IPS-20b (cell line): ENCODE results near the gene TNFRSF18.

ENCODE experiments used
- H3K27ac ChIP-seq: one replicate; pipeline ENCODE4 v1.5.1; 2013; ENCODE audit warnings: low read length
- H3K27me3 ChIP-seq: 2 replicates; pipeline ENCODE4 v1.6.1; 2013; ENCODE audit warnings: mild to moderate bottlenecking, low read length, inconsistent platforms; ENCODE audit not compliant: insufficient read depth
- H3K36me3 ChIP-seq: 2 replicates; pipeline ENCODE4 v1.6.1; 2013; ENCODE audit warnings: low read depth, mild to moderate bottlenecking, inconsistent platforms, low read length, moderate library complexity; ENCODE audit not compliant: insufficient read depth
- H3K4me1 ChIP-seq: 2 replicates; pipeline ENCODE4 v1.6.1; 2013; ENCODE audit warnings: mild to moderate bottlenecking, control low read depth, inconsistent platforms, low read length, moderate library complexity; ENCODE audit not compliant: insufficient read depth
- H3K4me3 ChIP-seq: 2 replicates; pipeline ENCODE4 v1.5.1; 2013; ENCODE audit warnings: mild to moderate bottlenecking, low read length, inconsistent platforms
- H3K9ac ChIP-seq: 2 replicates; pipeline ENCODE4 v1.6.1; 2013; ENCODE audit warnings: low read depth, mild to moderate bottlenecking, inconsistent platforms, low read length, moderate library complexity
- H3K9me3 ChIP-seq: 2 replicates; pipeline ENCODE4 v1.6.1; 2013; ENCODE audit warnings: mild to moderate bottlenecking, low read depth, low read length, inconsistent platforms; ENCODE audit not compliant: insufficient read depth

Gene TNFRSF18

GRCh38 chr1:1245817-1246576, 39.6 kb upstream of the TNFRSF18 start:
- Histone ChIP-seq H3K4me3 (no peak overlapping the region), H3K9me3 (no peaks in the 10 kb centered on the region), H3K4me1 (no peaks in the 10 kb centered on the region), H3K9ac (no peak overlapping the region), H3K27ac (no peak overlapping the region), H3K27me3 (peaks cover 29% of the 10 kb centered on the region), H3K36me3 (no peaks in the 10 kb centered on the region)

GRCh38 chr1:1245178-1245816, 38.9 kb upstream of the TNFRSF18 start:
- Histone ChIP-seq H3K27ac (no peak overlapping the region), H3K9me3 (no peaks in the 10 kb centered on the region), H3K36me3 (no peaks in the 10 kb centered on the region), H3K4me3 (no peak overlapping the region), H3K9ac (no peak overlapping the region), H3K27me3 (peaks cover 29% of the 10 kb centered on the region), H3K4me1 (no peaks in the 10 kb centered on the region)

- Histone ChIP-seq H3K27ac (no peak overlapping the region), H3K4me1 (no peaks in the 10 kb centered on the region), H3K36me3 (no peaks in the 10 kb centered on the region), H3K9ac (no peak overlapping the region), H3K4me3 (no peak overlapping the region), H3K9me3 (no peaks in the 10 kb centered on the region), H3K27me3 (peaks cover 29% of the 10 kb centered on the region)
Measured at GRCh38 chr1:1244192-1244811, 37.9 kb upstream of the TNFRSF18 start.

GRCh38 chr1:1243807-1244191, 37.4 kb upstream of the TNFRSF18 start:
- H3K27me3 ChIP-seq: peaks cover 29% of the 10 kb centered on the region

GRCh38 chr1:1243266-1243660, 36.9 kb upstream of the TNFRSF18 start:
- Histone ChIP-seq H3K4me3 (no peak overlapping the region), H3K9ac (no peak overlapping the region), H3K27ac (no peak overlapping the region), H3K4me1 (no peaks in the 10 kb centered on the region), H3K36me3 (no peaks in the 10 kb centered on the region), H3K27me3 (peaks cover 29% of the 10 kb centered on the region), H3K9me3 (no peaks in the 10 kb centered on the region)

More at GRCh38 chr1:1243807-1244191, 37.4 kb upstream of the TNFRSF18 start:
- no peaks in the 10 kb centered on the region for H3K9me3 ChIP-seq
- no peak overlapping the region for H3K27ac ChIP-seq
- H3K36me3 ChIP-seq: no peaks in the 10 kb centered on the region
- H3K4me3 ChIP-seq: no peak overlapping the region
- no peak overlapping the region for H3K9ac ChIP-seq
- no peaks in the 10 kb centered on the region for H3K4me1 ChIP-seq

- Histone ChIP-seq H3K4me1 (no peaks in the 10 kb centered on the region), H3K27me3 (peaks cover 24% of the 10 kb centered on the region), H3K4me3 (no peak overlapping the region), H3K9ac (no peak overlapping the region), H3K27ac (no peak overlapping the region), H3K9me3 (no peaks in the 10 kb centered on the region), H3K36me3 (no peaks in the 10 kb centered on the region)
Measured at GRCh38 chr1:1242461-1243265, 36.3 kb upstream of the TNFRSF18 start.

GRCh38 chr1:1241588-1242219, 35.3 kb upstream of the TNFRSF18 start:
- Histone ChIP-seq H3K4me1 (no peaks in the 10 kb centered on the region), H3K4me3 (no peak overlapping the region), H3K36me3 (no peaks in the 10 kb centered on the region), H3K9ac (no peak overlapping the region), H3K27ac (no peak overlapping the region), H3K9me3 (no peaks in the 10 kb centered on the region), H3K27me3 (peaks cover 15% of the 10 kb centered on the region)

GRCh38 chr1:1240822-1241587, 34.6 kb upstream of the TNFRSF18 start:
- Histone ChIP-seq H3K4me1 (no peaks in the 10 kb centered on the region), H3K9ac (no peak overlapping the region), H3K27me3 (peaks cover 8% of the 10 kb centered on the region; the same call in 1 of the 2 replicates), H3K36me3 (no peaks in the 10 kb centered on the region), H3K9me3 (no peaks in the 10 kb centered on the region), H3K27ac (no peak overlapping the region), H3K4me3 (no peak overlapping the region)

GRCh38 chr1:1240348-1240732, 33.9 kb upstream of the TNFRSF18 start:
- Histone ChIP-seq H3K9ac (no peak overlapping the region), H3K4me3 (no peak overlapping the region), H3K27me3 (peaks cover 1% of the 10 kb centered on the region; the same call in 1 of the 2 replicates), H3K4me1 (no peaks in the 10 kb centered on the region), H3K27ac (no peak overlapping the region), H3K9me3 (no peaks in the 10 kb centered on the region), H3K36me3 (no peaks in the 10 kb centered on the region)

GRCh38 chr1:1239614-1240347, 33.4 kb upstream of the TNFRSF18 start:
- Histone ChIP-seq H3K9me3 (no peaks in the 10 kb centered on the region), H3K4me3 (no peak overlapping the region), H3K36me3 (no peaks in the 10 kb centered on the region), H3K9ac (no peak overlapping the region), H3K27ac (no peak overlapping the region), H3K4me1 (no peaks in the 10 kb centered on the region), H3K27me3 (no peaks in the 10 kb centered on the region)
